8988T (cell line): Measurements from ENCODE around the gene WDR43.
"Not testable (repeated sequence)": the region's sequence is repeated elsewhere in the genome, so short reads cannot be mapped to it uniquely, and the experiment has no call there.

Source experiments
- DNase-seq: peaks from one replicate; pipeline ENCODE4 v3.0.0; 2011

The WDR43 gene

DNA sequence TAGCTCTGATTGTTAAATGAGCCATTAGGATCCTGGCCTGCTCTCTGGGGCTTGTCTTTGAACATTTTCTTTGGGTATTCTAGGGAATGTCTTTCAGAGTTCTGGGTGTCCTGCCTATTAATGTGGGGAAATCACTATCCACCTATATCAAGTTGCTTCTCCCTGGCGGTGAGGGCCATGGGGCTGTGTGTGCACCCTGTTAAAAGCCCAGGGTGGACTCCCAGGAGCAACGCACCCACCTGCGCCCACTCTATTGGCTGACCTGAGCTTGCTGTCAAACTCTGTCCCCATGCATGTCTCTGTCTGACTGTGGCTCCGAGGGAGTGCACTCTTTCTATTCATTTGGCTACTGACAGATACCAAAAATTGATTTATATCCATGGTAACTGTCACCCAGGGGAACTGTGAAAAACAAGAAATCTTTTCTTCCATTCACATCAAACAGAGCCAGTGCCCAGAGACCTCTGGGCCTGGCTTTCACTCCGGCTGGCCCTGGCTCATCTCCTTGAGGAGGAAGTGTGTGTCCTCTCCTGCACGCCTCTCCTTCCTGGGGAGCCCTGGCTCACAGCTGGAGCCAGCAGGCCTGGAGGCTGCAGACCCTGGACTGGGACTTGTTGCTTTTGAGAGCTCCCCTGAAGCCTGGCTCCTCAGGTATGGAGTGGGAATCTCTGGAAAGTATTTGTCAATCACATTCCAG, 76.1 kb downstream of the WDR43 start:
- DNase-seq, result no peak

DNA sequence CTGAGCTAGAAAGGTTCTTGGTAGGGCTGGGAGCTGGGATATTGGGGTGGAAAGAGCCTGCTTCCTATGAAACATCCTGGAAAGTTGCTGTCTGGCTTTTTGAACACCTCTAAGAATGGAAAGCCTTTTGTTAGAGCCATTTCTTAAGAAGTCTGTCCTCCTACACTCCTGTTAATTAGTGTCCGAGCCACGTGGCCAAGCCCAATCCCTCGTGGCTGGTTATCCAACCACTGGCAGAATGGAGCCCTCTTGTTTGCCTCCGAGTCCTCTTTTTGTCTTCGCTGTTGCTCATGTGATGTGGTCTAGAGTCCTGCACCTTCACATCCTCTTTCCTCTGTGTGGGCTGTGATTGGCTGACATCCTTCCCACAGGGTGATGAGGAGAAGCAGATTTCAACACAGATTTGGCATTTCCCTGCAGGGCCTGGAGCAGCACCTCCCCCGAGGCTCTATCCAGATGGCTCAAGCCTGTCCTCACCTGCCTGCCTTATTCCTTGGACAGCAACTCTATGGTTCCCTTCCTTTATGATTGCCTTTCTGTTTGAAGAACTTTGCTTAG, 78.4 kb downstream of the WDR43 start:
- DNase-seq, result no peak

DNA sequence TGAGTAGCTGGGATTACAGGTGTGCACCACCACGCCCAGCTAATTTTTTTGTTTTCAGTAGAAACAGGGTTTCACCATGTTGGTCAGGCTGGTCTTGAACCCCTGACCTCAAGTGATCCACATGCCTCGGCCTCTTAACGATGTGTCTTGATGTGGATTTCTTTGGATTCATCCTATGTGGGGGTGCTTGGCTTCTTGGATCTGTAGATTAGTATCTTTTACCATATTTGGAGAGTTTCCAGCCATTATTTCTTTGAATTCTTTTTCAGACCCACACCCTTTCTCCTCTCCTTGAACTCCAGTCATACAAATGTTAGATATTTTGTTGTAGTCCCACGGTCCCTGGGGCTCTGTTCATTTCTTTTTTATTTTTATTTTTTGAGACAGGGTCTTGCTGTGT, 79.8 kb downstream of the WDR43 start:
- no peak for DNase-seq

DNA sequence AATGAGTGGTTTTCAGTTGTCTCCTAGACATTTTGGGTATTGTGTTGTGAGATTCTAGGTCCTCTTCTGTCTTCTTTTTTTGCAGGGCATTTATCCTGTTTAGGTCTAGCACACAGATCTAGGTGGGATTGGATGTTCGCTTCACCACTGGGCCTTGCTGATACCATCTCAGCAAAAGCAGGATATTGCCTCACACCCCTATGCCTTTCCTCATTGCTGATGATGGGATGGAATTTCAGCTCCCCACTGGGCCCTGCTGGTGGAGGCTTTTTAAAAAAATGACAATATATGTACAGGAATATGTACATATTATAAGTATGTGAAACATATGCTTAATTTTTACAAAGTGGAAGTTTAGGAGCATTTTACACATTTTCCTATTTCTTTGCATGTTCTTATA, 81.2 kb downstream of the WDR43 start:
- no peak for DNase-seq

DNA sequence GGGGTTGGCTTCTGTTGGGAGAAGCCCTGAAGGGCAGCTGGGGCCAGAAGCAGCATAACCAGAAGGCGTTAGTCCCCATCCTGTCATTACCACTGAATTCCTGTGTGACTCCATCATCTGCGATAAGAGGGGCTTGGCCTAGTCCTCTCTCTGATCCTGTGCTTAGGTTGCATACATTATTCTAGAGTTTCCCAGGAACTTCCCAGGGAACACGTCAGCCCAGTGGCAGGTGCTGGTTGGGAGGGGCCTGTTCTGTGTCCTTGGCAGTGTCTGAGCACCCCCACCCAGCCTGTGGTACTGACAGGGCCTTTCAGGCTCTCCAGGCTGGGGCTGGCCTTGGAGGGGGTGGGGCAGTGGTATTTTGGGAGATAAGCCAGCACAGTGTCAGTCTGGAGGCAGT, 82.1 kb downstream of the WDR43 start:
- peak; percentile 68 for DNase-seq

DNA sequence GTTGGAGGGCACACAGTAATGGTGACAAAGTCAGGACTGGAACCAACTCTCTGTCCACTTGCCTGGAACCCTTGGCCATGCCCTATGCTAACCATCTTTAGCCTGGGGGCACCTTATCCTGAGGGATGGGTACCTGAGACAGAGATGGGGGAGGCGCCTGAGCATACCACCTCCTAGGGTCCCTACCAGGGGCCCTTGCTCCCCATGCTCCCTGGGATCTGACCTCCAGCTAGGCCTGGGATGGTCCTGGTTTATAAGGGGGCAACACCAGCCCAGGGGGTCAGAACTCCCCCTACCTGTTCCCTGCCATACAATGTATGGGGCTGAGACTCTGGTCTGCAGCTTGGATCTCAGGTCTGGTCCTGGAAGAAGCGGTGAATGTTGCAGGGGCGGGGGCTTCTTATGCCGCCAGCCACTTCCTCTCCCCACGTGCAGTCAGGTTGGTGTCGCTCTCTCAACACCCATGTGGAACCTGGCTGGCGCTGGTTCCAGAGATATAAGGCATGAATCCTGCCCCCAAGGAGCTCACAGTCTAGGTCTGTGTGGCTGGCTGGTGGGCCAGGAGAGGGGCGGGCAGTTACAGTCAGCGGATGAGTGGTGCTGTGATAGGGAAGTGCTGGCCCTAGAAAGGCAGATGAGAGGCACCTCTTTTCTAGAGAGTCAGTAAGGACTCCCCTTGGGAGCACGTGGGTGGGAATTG, 82.9 kb downstream of the WDR43 start:
- DNase-seq, result no peak

DNA sequence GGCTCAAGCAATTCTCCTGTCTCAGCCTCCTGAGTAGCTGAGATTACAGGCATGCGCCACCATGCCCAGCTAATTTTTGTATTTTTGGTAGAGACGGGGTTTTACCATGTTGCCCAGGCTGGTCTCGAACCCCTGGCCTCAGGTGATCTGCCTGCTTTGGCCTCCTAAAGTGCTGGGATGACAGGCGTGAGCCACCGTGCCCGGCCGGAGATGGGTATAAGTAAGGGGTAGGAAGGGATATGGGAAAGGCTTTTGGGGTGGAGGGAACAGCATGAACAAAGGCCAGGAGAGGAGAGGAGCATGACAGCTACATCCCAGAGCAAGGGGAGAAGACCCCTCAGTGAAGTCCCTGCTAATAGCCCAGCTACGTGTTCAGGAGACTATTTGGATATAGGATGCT, 83.5 kb downstream of the WDR43 start:
- not testable (repeated sequence) for DNase-seq

DNA sequence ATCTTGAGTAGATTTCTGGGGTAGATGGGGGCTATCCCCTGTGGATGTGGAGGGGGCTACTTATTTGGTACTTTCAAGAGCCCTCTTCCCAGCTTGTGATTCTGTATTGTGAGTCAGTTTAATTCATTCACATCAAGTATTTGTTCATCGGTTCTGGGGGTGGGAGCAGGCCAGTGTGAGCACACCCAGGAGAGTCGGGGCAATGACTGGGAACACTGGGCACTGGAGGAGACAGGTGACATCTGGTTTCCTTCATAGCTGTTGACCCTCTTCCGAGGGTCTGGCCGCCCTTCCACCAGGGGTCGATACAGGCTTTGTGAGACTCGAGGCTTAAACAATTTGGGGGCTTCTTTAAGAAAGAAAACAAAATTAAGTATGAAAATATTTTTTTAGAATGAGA, 84.1 kb downstream of the WDR43 start:
- DNase-seq, result no peak

DNA sequence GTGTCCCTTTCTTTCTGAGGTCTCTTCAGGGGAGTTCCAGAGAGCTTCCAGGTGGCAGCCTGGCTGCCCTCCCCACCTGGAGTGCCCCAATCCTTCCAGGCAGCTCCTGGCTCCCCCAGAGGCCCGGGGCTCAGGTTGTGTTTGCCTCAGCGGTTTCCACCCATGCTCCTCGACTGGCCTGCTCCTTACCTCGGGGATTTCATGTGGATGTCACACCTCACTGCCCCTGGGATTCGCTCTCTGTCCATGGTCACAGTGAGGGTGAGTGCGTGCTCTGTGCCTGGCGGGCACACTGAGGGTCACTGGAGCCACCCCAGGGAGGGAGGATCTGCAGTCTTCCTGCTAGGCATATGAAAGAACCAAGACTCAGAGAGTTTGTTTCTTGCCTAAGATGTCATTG, 84.6 kb downstream of the WDR43 start:
- DNase-seq, result no peak

DNA sequence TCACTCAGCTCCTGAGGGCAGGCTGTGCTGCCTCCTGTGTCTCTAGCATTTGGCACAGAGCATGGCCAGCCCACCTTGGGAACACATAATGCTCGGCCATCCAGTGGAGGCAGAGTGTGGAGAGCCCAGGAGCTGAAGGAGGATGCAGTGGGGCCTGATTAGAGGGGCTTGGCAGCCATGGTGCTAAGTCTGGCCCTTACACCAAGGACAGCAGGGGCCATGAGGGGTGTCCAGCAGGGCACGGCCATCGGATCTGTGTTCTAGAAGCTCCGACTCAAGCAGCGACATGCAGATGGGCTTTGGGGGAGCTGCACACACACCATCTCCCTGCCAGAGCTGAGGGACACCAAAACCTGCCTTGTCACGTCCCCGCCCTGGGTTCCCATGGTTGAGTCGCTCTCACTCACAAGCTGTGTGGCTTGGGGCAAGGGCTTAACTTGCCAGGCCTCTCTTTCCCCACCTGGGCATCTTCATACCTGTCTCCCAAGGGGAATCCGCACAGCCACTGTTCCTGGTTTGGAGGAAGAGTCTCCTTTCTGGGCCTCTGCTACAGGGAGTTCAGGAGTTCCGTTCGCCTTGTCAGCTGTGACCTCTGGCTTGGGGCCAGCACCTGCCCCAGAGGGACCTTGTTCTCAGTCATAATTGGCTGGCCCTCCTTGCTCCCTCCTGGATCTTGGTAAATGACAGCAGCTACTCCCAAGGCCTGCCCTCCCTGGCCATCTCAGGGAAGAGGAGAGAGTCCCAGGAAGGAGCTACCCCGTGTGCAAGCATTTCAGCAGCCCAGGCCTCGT, 85.3 kb downstream of the WDR43 start:
- no peak for DNase-seq

DNA sequence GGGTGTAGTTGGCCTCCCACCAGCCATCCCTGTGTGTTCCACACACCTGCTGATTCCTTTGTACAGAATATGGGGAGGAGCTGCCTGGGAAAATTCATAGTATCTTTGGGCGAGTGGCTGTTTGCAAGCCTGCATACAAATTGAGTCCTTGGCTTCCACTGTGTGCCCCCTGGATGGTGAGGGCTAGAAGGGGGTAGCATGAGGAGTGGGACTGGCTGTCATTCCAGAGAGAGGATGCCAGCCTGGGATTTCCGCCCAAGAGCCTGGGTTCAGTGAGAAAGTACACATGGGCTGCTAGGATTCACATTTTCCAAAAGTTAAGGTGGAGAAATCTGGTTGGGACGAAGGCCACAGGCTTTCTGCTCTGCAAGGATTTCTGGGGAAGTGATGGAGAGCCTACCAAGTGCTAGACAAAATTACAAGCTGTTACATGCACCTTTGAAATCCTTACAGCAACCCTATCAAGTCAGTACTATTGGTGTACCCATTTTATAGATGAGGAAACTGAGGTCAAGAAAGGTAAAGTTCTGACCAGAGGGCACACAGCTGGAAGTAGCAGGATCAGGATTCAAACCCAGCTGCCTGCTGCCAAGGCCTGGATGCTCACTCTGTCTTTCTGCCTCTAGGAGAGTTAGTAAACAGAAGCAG, 86.0 kb downstream of the WDR43 start:
- DNase-seq, result no peak

DNA sequence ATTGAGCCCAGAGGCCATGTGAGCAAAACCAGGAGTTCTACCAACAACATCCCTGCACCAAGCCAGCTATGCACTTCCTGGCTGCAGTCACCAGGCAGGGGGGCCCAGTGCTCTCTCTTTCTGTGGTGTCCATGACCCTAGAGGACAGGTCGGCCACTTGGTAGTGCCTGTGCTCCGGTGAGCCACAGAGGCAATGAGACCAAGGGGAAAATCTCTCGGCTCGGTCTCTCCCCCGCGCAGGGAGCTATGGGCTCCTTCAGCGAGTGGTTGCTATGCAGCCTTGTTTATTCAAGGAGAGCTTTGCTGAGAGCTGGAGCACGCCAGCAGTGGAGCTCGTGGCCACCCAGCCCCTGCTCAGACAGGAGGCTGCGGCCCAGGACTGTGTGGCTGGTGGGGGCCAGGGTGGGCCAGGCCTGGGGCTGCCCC, 86.6 kb downstream of the WDR43 start, which contains the start of gene TOGARAM2:
TOGARAM2 (plus strand) TSS at position 283 of the 426 bp plus-strand sequence. CDS start 13,537 bp downstream, outside the sequence.
- DNase-seq, result no peak

DNA sequence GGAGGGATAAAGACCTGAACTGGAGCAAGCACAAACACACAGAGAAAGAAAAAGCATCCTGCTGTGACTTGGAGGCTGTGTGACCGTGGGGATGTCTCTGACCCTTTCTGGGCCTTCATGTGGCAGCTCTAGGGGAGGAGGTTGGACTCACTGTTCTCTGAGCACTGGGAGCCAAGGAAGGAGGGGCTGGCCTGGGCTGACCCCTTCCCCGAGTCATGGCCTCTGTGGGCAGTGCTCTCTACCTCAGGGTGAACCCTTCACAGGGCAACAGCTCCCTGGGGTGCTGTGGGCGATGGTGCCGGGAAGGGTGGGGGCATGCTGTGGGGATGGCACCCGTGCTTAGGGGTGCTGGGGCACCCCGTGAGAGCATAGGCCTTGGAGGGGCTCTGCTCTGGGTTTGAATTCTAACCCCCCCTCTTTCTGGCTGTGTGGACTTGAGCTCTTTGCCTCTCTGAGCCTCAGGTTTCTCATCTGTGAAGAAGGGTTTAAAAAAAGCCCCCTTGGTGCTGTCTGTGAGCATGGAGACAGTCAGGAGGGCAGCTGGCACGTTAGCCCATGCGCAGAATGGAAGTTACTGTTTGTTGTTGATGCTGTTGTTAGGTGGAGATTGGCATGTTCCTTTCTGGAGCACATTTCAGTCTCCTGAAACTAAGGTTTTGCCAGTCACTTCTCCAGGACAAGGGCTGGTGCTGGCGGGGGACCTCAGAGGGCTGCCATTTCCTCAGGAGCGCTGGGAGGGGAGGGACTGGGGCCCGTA, 87.3 kb downstream of the WDR43 start:
- no peak for DNase-seq

DNA sequence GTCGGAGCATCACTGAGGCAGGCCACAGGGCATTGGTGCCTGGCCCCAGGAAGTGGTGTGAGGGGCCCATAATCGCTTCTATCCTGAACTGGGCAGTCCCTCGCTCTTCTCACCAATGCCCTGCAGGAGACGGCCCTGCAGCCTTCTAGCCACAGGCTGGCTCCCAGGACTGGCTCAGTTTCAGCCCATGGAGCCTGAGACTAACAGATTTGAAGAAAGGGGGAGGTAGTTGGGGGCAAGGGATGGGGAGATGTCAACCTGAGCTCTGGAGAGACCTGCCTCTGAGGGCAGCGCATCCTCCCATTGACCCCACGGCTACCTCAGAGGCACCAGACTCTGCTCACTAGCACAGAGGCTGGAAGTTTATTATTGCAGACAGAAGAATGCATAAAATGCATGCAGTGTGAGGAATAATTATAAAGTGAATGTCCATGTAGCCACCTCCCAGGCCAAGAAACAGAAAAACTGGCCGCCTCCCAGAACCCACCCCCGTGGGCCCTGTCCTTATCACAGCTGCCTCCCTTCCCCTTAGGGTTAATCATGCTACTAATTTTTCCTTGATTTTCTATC, 88.0 kb downstream of the WDR43 start:
- DNase-seq, result no peak

DNA sequence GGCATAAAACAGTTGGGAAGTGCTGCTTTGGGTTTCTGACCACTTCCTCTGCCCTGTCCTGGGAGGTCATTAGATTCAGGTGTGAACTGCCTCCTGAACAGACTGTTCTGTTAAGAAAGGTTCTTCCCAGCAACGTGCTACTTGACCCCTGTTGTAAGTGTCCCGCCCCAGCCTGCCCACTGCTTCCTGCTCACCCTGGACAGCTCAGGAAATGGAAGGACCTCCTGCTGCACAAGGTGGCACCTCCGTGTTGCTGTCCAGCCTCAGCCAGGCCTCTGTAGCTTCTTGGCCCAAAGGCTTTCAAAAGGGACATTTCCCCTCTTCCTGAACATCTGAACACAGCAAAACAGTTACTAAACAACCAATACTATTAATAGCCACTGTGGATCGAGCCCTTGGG, 92.0 kb downstream of the WDR43 start:
- peak; percentile 5 for DNase-seq

DNA sequence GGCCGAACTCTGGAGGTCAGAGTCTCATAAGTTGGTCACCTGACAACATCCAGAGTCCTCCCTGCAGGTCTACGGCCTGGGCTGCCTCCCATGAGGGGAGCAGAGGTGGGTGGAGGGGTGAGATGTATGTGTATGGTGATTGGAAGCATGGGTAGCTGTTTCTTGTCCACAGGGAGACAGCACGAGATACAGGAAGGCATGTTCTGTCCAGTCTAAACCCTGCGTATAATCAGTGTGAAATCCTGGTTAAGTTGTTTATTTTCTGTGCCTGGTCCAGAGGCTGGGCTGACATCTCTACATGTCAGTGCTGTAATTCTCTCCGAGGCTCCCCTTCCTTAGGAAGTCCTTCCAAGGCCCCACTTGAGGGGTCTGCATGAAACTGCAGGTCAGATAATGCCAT, 95.5 kb downstream of the WDR43 start:
- DNase-seq, result no peak

DNA sequence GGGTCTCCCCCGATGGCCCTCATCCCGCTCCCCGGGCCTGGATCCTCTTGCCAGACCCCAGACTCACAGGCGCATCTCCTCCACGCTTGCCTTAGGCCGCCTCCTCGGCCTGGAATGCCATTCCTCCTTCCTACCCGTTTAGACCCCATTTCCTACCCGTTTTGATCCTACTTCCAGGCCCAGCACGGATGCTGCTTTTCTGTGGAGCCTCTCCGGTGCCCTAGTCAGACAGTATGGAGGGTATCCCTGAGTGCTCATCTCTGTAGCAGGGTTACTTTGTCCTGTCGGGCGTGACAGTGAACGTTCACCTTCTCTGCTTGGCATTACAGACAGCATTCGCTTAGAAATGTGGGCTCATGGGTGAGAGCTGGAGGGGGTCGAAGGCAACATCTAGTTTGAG, 96.0 kb downstream of the WDR43 start:
- no peak for DNase-seq

DNA sequence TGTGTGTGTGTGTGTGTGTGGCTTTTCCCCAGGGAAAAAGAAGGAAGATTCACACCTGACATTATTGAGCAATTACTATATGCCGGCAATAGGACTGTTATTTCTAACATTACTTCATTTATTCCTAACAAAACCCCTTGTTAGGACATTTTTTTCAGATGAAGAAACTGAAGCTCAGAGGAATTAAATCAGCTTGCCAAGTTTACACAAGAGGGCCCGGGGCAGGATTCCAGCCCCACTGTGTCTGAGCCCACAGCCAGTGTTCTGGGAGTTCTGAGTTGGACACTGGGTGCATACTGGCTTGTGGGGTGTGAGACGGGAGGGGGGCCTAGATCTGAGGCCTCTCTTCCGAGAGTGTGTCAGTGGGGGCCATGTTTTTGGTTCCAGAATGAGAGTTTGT, 96.6 kb downstream of the WDR43 start:
- no peak for DNase-seq

DNA sequence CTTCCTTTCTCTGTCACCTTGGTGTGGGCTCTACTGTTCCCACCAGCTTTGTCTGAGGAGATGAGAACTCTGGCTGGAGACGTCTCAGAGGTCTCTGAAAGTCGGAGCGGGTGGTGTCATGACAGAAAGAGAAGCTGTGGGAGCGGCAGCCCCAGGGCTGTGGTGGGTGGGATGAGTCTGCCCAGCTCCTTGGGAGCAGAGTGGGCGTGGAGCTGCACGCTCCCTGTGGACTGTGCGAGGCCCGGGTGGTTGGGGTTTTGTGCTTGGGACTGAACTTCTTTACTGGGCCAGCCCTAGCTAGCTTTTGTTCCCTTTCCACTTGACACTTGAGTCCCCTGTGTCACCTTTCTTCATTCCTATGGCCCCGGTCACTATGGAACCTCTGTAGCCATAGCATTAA, 97.0 kb downstream of the WDR43 start:
- no peak for DNase-seq

DNA sequence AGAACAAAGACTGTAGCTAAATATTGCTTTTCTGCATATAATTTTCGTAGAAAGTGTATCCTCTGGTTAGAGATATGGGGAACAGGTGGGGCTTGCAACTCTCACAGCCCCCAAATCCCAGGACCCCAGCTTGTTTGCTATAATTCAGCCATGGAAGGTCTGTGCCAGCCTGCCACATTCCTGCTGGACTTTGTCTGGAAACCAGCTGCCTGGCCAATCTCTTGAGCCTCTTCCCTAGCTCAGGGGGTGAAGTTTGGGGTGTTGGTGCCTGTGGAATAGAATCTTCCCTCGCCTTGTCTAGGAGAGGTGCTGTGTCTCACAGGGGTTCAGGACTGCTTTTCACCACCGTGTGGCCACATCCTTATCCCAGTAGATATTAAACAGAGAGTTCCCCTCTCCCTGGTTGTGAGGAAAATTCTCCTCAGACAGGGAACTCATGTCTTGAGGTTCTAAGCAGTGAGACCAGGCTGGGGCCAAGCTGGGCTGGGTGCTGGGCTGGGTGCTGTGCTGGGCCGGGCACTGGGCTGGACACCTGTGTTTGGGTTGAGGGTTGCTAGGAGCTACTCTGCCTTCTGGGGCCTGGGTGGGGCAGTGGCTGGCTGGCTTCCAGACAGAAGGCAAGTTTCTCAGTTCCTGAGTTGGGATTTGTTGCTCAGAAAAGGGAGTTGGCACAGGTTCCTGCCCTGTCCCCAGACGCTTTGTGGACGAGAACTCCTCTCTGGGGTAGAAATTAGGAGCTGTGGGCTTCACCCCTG, 98.9 kb downstream of the WDR43 start:
- DNase-seq, result no peak

DNA sequence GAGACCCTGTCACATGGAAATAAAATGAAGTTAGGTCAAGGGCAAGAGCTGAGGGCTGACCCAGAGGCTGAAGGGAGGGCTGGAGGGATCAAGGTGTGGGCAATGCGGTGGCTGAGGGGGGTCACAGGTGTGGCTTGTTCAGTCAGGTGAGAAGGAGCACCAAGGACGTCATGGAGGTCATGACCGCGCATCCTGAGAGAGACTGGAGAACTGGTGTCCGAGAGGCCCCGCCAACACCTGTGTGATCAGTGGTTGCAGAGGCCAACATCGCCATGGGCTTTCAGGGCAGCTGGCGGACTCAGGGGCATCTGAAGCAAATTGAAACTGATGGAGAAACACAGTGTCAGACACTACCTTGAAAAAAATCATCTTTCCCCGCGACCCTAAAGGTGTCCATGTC, 99.6 kb downstream of the WDR43 start:
- DNase-seq, result no peak
